A673 (cell line): Measurements from ENCODE around the gene CFAP61.

Experiments
- CTCF ChIP-seq: fragments of 300-800, 200-600 bp; sonication (generic); conservative IDR thresholded peaks from 2 replicates; pipeline ENCODE4 v1.5.1; 2017; ENCODE audit warnings: low read depth, mild to moderate bottlenecking, antibody characterized with exemption, low read length, moderate library complexity, mixed read lengths
- EZH2 ChIP-seq: fragments of 200-600 bp; sonication (generic); IDR thresholded peaks from 2 replicates; pipeline ENCODE4 v1.6.1; 2017; ENCODE audit warnings: borderline replicate concordance, low read depth, mild to moderate bottlenecking, mixed read lengths, antibody characterized with exemption, low read length; ENCODE audit not compliant: poor library complexity, severe bottlenecking

DNA sequence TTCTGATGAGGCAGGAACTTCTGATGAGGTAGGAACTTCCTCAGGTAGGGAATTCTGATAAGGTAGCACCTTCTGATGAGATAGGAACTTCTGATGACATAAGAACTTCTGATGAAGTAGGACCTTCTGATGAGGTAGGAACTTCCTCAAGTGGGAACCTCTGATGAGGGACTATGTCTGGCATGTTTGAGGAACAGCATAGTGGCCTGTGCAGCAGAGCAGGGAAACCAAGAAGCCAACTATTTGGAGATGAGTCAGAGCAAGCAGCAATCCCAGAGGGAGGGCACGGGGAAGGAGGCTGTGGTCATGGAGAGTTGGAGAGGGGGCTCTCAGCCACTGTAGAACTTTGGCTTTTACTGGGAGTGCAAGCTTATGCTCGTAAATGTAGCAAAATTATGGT lies 132.4 kb downstream of the CFAP61 start:
- TF ChIP-seq EZH2, result no peak
- no peak for TF ChIP-seq CTCF
